Heart left ventricle (tissue), 16 donors: ENCODE results near the gene WDR74. TPM values are rescaled to one million over a fixed set of nuclear protein-coding genes. Genes with fewer than 3 reads are reported as not detected.

ENCODE experiments used
- ATAC-seq, 4 donors: fragments of 200-7000 bp; cut with Tn5 transposase; one replicate each; pipeline ENCODE4 v1.9.1; 2020 to 2022; ENCODE audit warnings: moderate library complexity in 4 of 4, mild to moderate bottlenecking in 3 of 4, moderate number of reproducible peaks in 1 of 4
- DNase-seq, 5 donors: peaks; one replicate each; pipeline ENCODE4 v3.0.0-alpha.2; 2020
- H3K27ac ChIP-seq, 12 donors: fragments of 200-600 bp; sonication (generic) in 4 of 12; one replicate each; pipeline versions ENCODE4 v1.5.0 to v1.8.0; 2016 to 2022; ENCODE audit warnings: mild to moderate bottlenecking in 2 of 12
- H3K27me3 ChIP-seq, 9 donors: fragments of 200-600 bp; sonication (generic) in 2 of 9; one replicate each; pipeline versions ENCODE4 v1.5.1 to v1.8.0; 2016 to 2022; ENCODE audit warnings: mild to moderate bottlenecking in 3 of 9
- H3K36me3 ChIP-seq, 9 donors: fragments of 200-600 bp; sonication (generic) in 2 of 9; one replicate each; pipeline versions ENCODE4 v1.5.0 to v1.8.0; 2018 to 2022; ENCODE audit warnings: mild to moderate bottlenecking in 2 of 9
- H3K4me1 ChIP-seq, 12 donors: fragments of 200-600 bp; sonication (generic) in 4 of 12; one replicate each; pipeline versions ENCODE4 v1.5.0 to v1.8.0; 2016 to 2022; ENCODE audit warnings: mild to moderate bottlenecking in 3 of 12
- H3K4me3 ChIP-seq, 12 donors: fragments of 200-600 bp; sonication (generic) in 4 of 12; one replicate each; pipeline versions ENCODE4 v1.5.0 to v1.8.0; 2017 to 2022; ENCODE audit warnings: mild to moderate bottlenecking in 9 of 12, moderate library complexity in 4 of 12
- H3K9me3 ChIP-seq, 12 donors: fragments of 200-600 bp; sonication (generic) in 4 of 12; one replicate each; pipeline versions ENCODE4 v1.5.0 to v1.8.0; 2016 to 2022; ENCODE audit warnings: mild to moderate bottlenecking in 1 of 12
- POLR2A ChIP-seq, 2 donors: fragments of 450-650 bp; IDR thresholded peaks; one replicate each; pipeline ENCODE4 v1.6.1; 2017; ENCODE audit warnings: antibody characterized with exemption in 2 of 2, mild to moderate bottlenecking in 2 of 2, moderate library complexity in 2 of 2
- WGBS, 4 donors: extraction: QIAGEN DNeasy Blood & Tissue Kit in 2 of 4; methylation state at CpG; one replicate each; pipeline versions ENCODE4 v1.1.5 to v1.1.7; 2013 to 2018; 5-methylcytosine and 5-hydroxymethylcytosine counted together
- intact Hi-C, 10 donors: fragments of 100-400 bp; cut with DNase I; formaldehyde crosslinking; loops; one replicate each; pipeline versions ENCODE4 v1.11.1 to v1.14.2; 2022
- polyA plus RNA-seq, 2 donors: library from polyadenylated mRNA; stranded (reverse); fragments of 200-250 nt; gene quantifications; one replicate each; pipeline ENCODE4 v1.2.3, GENCODE V29; 2013
- total RNA-seq, 9 donors: library from RNA; depleted of rRNA in 2 of 9; stranded (reverse); fragments of >200 nt in 2 of 9; fragmentation: NEBNext Ultra II Directional in 3 of 9; extraction: Animal tissue kit (Norgen Biotek cat#: 25700) in 3 of 9; gene quantifications; one replicate each; pipeline versions ENCODE4 v1.1.0 to v1.2.4, GENCODE V29; 2016 to 2023
- TF ChIP-seq, protein P1 (sequence below), 12 donors: fragments of 200-600 bp; sonication (generic) in 4 of 12; IDR thresholded peaks; one replicate each; pipeline versions ENCODE4 v1.5.0 to v1.8.0; 2018 to 2022; ENCODE audit warnings: antibody characterized with exemption in 12 of 12, mild to moderate bottlenecking in 5 of 12
- donor health status: ischemic (EF 13 %, LVEDD 7.1; RV severe dilation, severe dysfunction).
- donor health status: healthy with polysubstance abuse.
- donor health status: DM: no; HTN: yes; CAD: no.
- donor health status: DM: no; HTN: no; CAD: no.
- donor health status: ischemic (EF 25% LVEDD 6.9; RV normal size, moderate dysfunction).
- donor health status: ischemic (EF 25% LVEDD 5.7; RV mildly dilated, moderate dysfunction).
- donor health status: healthy.
- donor health status: DM: yes; HTN: yes; CAD: no.
- donor health status: ischemic (EF 35%, LVEDD 5.7; RV mildly dilated, moderate dysfunction).
- donor health status: nonischemic (EF 11% LVEDD 7.7; RV severe dilation, severe dysfunction).
- donor health status: DM: yes; HTN: yes; CAD: no.
- donor health status: PGD.
- donor health status: ischemic (EF 29% LVEDD 5.4; RV normal size, mild dysfunction).
- donor health status: nonischemic (EF 23%, LVEDD 6.1; RV moderate dilation, normal function).

The WDR74 gene
- total and polyA plus RNA-seq, 11 donors, result 19.2 to 70.6 (median 28.1) TPM

DNA sequence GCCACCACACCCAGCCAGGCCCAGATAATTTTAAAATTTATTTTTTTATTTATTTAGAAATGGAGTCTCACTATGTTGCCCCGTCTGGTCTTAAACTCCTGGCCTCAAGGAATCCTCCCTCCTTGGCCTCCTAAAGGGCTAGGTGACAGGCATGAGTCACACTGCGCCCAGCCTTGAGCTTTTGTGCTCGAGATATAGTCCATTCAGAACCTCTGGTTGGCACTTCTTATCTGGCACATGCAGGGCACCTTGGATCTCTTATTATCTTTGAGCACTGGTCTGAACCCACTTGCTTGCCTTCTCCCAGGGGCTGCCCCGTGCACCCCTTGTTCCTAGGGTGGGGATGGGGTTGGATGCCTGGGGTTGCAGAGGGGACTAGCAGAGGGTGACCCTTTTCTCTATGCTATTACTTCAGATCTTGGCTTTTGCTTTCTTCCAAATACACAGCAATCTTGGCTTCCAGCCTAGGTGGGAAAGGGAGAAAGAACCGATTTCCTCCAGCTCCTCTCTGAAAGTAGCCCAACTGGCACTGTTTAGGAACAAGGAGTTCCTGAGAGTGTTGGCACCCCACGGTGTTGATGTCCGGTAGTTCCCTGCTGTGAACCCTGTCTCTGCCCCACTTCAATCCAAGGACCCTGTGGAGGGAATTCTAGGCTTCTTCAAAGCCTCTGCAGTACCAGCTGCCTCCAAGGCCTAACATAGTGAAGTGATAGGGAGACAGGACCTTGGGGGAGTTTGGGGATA lies 40.0 kb upstream of the WDR74 start:
- no peaks in the 10 kb centered on the region for H3K27me3 ChIP-seq
- intact Hi-C loops, result no loop called here
- peak overlapping the region in 8 of 12 donors; percentile 82 to 100 (median 98) for H3K4me3 ChIP-seq
- H3K27ac ChIP-seq, result peak overlapping the region; percentile 93 to 100 (median 99)
- WGBS, 4 donors, result 52 to 64% (median 57%) methylated on average over 7 of the region's 7 CpGs
- H3K9me3 ChIP-seq, result no peaks in the 10 kb centered on the region
- ATAC-seq (no peak), DNase-seq (no peak)
- peaks cover 13 to 44% (median 39%) of the 10 kb centered on the region in 12 donors for H3K4me1 ChIP-seq
- H3K36me3 ChIP-seq, result peaks cover 0 to 23% (median 20%) of the 10 kb centered on the region in 9 donors
- TF ChIP-seq POLR2A (IDR thresholded peaks at IDR 0.05), result no peak
- TF ChIP-seq, protein P1, sequence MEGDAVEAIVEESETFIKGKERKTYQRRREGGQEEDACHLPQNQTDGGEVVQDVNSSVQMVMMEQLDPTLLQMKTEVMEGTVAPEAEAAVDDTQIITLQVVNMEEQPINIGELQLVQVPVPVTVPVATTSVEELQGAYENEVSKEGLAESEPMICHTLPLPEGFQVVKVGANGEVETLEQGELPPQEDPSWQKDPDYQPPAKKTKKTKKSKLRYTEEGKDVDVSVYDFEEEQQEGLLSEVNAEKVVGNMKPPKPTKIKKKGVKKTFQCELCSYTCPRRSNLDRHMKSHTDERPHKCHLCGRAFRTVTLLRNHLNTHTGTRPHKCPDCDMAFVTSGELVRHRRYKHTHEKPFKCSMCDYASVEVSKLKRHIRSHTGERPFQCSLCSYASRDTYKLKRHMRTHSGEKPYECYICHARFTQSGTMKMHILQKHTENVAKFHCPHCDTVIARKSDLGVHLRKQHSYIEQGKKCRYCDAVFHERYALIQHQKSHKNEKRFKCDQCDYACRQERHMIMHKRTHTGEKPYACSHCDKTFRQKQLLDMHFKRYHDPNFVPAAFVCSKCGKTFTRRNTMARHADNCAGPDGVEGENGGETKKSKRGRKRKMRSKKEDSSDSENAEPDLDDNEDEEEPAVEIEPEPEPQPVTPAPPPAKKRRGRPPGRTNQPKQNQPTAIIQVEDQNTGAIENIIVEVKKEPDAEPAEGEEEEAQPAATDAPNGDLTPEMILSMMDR (IDR thresholded peaks at IDR 0.05), result no peak

DNA sequence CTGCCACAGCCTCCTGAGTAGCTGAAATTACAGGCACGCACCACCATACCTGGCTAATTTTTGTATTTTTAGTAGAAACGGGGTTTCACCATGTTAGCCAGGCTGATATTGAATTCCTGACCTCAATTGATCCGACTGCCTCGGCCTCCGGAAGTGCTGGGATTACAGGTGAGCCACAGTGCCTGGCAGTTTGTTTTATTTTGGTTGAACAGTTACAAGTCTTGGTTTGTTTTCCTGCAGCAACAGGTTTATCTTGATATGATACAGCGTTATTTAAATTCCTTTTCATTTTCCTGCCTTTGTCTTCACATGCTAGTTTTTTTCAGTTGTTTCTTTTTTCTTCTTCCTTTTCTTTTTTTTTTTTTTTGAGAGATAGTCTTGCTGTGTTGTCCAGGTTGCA lies 37.3 kb upstream of the WDR74 start:
- H3K36me3 ChIP-seq, result no peaks in the 10 kb centered on the region
- 84 to 94% (median 89%) methylated on average over 6 of the region's 6 CpGs for WGBS, 4 donors
- no peak overlapping the region for H3K4me3 ChIP-seq
- no peaks in the 10 kb centered on the region for H3K27me3 ChIP-seq
- peaks cover 6 to 17% (median 15%) of the 10 kb centered on the region in 12 donors for H3K4me1 ChIP-seq
- no peak overlapping the region for H3K27ac ChIP-seq
- DNase-seq, result no peak
- intact Hi-C loops, result no loop called here
- H3K9me3 ChIP-seq, result no peaks in the 10 kb centered on the region
- ATAC-seq, result no peak
- TF ChIP-seq POLR2A (IDR thresholded peaks at IDR 0.05), result no peak
- TF ChIP-seq, protein P1 (IDR thresholded peaks at IDR 0.05), result no peak

DNA sequence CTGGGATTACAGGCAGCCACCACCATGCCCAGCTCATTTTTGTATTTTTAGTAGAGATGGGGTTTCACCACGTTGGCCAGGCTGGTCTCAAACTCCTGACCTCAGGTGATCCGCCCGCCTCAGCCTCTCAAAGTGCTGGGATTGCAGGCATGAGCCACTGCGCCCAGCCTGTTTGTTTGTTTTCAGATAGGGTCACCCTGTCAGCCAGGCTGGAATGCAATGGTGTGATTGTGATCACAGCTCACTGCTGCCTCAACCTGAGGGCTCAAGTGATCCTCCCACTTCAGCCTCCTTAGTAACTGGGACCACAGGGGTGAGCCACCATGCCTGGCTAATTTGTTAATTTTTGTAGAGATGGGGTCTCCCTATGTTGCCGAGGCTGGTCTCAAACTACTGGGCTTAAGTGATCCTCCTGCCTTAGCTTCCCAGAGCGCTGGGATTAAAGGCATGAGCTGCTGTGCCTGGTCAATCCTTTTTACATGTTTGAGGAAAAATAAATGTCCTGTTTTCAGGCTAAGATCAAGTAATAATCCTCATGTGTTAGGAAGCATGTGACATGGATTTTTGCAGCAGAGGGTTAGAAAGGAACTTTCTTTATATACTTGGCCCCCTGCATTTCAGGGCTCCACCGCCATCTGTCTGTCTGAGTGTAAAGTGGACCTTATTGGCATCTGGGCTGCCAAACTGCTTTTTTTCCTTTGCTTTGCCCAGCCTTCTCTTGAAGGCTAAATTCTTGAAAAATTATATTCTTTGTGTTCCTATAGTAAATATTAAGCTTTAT lies 36.5 kb upstream of the WDR74 start:
- TF ChIP-seq POLR2A (IDR thresholded peaks at IDR 0.05), result no peak
- TF ChIP-seq, protein P1 (IDR thresholded peaks at IDR 0.05), result no peak
- DNase-seq, result no peak

GRCh38 chr11:62874851-62875250 lies 35.5 kb upstream of the WDR74 start:
- ATAC-seq (no peak), DNase-seq (no peak)
- no peaks in the 10 kb centered on the region for H3K27me3 ChIP-seq
- H3K4me3 ChIP-seq, result no peak overlapping the region
- WGBS, 4 donors, result 95 to 99% (median 96%) methylated on average over 7 of the region's 7 CpGs
- intact Hi-C loops, result no loop called here
- no peaks in the 10 kb centered on the region for H3K9me3 ChIP-seq
- TF ChIP-seq, protein P1 (IDR thresholded peaks at IDR 0.05), result no peak
- TF ChIP-seq POLR2A (IDR thresholded peaks at IDR 0.05), result no peak
- H3K27ac ChIP-seq, result no peak overlapping the region
- no peaks in the 10 kb centered on the region for H3K36me3 ChIP-seq
- H3K4me1 ChIP-seq, result peaks cover 4 to 12% (median 8%) of the 10 kb centered on the region in 12 donors

More for the DNA sequence above, 36.5 kb upstream of the WDR74 start:
- Histone ChIP-seq H3K27ac (no peak overlapping the region), H3K27me3 (no peaks in the 10 kb centered on the region), H3K36me3 (no peaks in the 10 kb centered on the region), H3K4me3 (no peak overlapping the region), H3K4me1 (peaks cover 6 to 17% (median 15%) of the 10 kb centered on the region in 12 donors), H3K9me3 (no peaks in the 10 kb centered on the region)
- ATAC-seq, result no peak
- WGBS, 4 donors, result 86 to 94% (median 88%) methylated on average over 7 of the region's 7 CpGs
- intact Hi-C loops, result no loop called here
